NCI-H226 (cell line): ENCODE measurements around the gene MTUS2.

Source experiments
- DNase-seq: peaks from one replicate; pipeline ENCODE4 v3.0.0-alpha.2; 2015

MTUS2 gene

DNA sequence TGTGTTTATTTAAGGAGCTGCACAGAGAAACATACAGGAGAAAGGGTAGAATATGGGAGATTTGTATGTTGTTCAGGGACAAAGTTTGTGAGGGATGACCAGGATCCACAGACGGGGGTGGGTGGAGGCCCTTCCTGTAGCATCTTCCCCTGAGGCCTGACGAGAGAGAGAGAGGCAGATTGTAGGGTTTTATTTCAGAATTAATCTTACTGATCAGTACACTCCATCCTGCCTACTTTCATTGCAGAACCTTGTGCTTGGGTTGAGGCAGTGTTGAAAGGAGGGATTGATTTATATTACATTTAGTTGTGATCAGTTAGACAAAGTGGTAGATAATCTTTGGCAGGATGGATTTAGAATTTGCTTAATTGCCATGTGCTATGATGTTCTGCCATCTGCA is 39.6 kb downstream of the MTUS2 start:
- no peak for DNase-seq

GRCh38 chr13:28864544-28864943 is 44.4 kb downstream of the MTUS2 start:
- no peak for DNase-seq

DNA sequence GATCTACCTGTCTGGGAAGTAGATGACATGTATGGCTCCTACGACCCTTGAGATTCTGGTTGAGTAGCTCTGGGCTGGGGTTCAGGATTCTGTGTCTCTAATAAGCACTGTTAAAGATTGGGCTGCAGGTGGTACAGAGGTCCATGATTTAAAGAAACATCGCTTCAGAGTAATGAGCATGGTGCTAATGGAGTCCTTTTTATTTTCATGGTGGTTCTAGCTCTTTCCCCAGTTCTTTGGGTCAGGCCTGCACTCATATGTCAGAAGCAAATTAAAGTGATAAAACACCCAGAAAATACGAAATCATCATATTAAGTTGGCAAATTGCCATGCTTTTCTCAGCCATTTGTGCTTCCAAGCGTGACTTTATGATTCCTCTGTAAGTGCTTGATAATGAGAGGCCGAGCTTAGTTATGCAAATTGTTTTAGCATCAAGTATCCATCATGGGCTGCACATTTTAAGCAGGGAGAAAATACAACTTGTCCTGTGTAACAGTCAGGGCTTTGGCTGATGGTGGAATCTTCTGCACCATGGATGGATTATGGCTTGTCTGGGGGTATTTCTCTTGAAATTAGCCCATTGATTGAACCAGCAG is 45.1 kb downstream of the MTUS2 start:
- DNase-seq = no peak

DNA sequence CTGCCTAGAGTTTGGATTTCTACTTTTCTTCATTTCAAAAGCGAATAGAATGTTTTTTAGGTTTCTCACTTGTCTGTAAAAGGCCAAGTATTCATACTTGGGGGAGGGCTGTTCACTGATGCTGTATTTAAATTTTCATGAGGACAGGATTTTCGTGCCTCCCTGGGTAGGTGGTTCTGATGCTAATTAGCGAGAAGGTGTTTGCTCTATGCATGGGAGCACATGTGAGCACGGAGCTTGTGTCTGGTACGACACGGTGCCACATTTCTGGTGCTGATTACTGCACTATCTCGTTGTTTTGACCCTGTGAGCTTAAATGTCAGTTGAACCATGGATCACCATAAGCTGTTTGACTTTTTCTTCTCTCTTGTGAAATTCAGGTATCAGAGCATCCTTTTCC is 45.8 kb downstream of the MTUS2 start:
- no peak for DNase-seq

- DNase-seq = no peak
Observed at GRCh38 chr13:28866932-28867331, 46.8 kb downstream of the MTUS2 start.

GRCh38 chr13:28867564-28867963 is 47.4 kb downstream of the MTUS2 start:
- DNase-seq = no peak

DNA sequence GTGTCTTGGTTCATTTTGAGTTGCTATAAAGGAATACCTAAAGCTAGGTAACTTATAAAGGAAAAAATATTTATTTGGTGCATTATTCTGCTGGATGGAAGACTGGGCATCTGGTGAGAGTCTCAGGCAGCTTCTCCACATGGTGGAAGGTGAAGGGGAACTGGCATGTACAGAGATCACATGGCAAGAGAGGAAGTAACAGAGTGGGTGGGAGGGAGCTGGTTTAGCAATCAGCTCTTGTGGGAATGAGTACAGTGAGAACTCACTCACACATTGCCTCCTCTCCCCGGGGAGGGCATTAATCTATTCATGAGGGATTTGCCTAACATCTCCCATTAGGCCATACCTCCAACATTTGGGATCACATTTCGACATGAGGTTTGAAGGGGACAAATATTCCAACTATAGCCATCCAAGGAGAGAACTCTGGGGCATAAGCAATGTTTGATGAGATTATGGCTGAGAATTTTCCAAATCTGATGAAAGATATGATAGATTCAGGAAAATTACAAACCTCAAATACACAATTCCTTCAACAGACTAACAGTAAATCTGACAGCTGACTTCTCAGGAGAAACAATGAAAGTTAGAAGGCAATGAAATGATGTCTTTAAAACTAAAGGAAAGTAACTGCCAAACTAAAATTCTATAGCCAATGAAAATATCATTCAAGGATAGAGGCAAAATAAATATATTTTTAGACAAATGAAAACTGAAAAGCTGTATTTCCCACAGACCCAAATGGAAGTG is 52.5 kb downstream of the MTUS2 start:
- DNase-seq = no peak

DNA sequence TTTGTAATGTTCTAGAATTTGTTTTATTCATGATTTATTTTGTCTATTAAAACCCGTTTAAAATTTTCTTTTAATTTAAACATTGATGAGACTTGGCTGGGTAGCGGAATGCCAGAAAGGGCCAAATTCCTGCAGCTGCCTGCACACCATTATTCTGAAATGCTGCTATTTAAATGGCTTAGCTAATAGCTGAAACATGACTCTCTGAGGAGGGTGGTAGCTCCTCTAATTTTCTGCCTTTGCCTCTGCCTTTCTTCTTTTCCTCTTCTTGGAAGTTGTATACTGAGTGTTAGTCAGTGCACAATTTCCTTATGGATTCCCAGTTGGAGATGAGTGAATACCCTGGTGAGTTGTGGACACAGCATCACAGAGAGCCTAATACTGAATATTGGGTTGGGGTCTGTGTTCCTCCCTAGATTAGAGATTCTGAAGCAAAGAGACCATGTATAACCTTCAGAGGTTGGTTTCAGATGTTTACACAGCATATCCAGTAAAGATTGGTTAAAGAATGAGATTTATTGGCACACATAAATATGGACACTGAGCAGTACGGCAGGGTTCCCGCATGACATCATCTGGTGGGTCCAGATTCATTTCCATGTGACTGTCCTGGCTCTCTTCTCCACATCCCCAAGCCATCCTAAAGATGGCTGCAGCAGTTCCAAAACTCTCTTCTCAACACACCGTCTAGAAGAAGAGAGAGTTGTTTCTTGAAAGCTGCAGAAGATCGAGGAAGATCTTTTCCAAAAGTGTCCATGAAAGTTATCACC is 55.9 kb downstream of the MTUS2 start:
- DNase-seq = no peak

DNA sequence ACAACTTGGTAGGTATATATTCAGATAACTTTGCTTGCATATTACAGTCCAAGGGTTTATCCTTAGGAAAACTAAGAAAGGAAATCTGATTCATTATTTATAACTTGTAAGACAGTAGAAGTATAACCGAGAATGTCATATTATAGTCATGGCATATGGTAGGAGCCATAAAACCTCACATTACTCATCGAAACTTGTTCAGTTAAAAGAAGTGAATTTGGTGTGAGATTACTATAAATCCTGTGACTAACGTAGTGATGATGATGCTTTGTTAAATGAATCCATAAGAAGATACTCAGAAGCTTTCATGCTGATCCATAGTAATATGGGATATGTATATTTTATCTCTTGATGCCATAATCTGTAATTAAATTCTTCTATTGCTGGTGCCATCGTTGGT is 57.3 kb downstream of the MTUS2 start:
- DNase-seq = no peak

DNA sequence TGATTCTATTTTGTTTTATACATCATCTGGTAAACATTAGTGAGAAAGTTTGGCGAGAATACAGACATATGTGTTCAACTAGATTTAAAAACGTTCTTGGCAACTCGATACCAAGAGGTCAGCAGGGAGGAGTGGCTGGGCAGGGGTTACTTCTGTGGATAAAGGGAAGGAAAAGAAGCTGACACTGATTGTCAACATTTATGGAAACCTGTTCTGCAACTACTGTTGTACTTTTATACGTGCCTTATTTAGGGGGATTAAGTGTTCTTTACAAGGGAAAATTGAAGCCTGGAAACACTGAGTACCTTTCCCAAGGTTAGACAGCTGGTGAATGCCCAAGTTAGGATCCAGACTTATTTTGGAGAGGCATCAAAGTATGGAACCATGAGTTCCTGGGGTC is 65.0 kb downstream of the MTUS2 start:
- DNase-seq = no peak

GRCh38 chr13:28889086-28889732 is 69.1 kb downstream of the MTUS2 start:
- no peak for DNase-seq

DNA sequence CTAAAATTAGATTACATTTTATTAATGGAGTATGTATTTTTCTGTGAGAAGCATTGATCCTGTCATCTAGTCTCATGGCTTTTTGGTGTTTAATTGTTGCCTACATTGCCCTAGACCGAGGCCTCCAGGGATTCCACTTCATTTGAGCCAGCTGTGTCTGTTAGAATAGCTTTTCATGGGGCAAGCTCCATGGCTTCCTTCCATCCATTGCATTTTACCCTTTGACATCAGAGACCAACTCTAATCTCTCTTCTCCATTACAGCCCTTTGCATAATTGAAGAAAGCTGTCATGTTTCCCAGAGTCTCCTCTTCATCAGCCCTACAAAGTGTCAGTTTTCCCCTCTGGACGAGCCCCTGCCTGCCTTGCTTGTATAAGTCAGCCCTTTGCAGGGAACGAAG is 70.6 kb downstream of the MTUS2 start:
- DNase-seq = no peak

GRCh38 chr13:28918030-28918429 is 97.9 kb downstream of the MTUS2 start:
- no peak for DNase-seq

DNA sequence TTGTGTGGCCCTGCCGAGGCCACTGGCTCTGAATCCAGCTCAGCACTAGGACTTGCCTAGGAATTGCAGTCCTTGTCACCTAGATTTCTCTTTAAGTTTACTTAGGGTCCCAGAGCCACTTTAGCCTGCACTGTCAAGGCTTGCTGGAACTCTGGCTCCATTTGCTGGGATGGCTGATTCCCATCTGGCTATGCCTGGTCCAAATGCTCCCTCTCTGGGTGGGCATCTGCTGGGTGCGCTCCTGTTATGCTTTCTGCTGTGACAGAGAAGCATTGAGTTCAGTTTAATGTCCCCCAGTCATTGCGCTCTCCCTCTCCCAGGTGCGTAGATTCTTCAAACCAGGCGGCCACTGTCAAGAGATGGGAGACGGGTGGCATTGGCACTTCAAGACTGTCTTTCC is 102.2 kb downstream of the MTUS2 start:
- no peak for DNase-seq

DNA sequence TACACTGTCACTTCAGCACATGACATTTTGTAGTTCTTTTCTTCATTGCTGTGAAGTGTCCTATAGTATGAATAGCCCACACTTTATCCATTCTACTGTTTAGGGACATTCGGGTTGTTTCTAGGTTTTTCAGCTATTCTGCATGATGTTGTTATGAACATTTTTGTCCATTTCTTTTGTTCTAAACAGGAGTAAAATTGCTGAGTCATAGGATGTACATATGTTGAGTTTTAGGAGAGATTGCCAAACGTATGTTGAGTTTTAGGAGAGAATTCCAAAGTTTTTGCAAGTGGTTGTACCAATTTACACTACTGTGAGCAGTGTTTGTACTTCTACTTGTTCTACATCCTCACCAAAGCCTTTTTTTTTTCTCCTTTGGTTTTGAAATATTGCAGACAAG is 115.0 kb downstream of the MTUS2 start:
- DNase-seq = no peak

GRCh38 chr13:28942906-28943305 is 122.8 kb downstream of the MTUS2 start:
- DNase-seq = no peak

DNA sequence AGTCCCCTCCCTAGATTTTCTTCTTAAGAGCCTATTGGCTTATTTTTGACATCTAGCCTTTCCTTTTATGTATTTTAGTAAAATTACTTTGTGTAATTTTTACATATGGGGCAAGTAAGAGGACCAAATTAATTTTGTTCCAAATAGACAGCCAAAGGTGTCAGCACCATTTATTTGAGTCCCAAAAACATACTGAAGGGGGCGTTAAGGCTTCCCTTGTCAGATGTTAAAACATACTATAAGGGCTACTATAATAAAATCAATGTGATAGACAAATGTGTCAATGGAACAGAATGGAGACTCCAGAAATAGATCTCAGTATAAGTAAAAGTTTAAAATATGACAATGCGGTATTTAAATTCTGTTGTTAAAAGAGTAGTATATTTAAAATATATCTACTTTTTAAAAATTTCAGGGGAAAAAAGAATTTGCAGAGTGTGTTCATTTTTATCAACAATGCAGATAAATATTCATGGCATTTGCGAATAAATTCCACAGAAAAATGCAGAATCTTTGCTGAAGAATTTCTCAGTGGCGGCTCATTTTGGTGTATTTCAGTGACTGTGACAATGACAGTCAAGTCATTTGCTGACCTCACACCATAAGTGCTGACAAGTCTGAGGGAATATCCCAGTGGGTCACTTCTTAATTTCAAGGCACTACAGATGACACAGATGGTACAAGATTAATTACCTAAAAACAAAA is 133.7 kb downstream of the MTUS2 start:
- no peak for DNase-seq

GRCh38 chr13:28954419-28954725 is 134.2 kb downstream of the MTUS2 start:
- DNase-seq = no peak

DNA sequence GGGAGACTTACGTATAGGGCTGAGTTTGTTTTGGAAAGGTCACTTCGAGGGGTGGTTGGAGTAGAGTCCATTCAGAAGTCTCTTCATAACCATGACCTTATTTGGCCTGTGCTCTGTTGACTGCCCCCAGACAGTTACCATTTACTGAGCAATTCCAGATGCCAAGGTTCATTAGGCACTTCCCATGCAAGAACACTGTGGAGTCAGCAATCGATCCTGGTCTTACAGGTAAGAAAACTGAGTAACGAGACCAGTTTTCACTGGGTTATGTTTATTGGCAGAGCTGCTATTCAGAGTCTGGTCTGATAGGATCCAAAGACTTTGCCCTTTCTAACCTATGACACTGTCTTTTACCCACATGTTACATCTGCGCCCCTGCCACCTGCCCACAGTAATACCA is 134.7 kb downstream of the MTUS2 start:
- no peak for DNase-seq

GRCh38 chr13:28955264-28955966 is 135.3 kb downstream of the MTUS2 start:
- DNase-seq = no peak

GRCh38 chr13:28958018-28958417 is 137.9 kb downstream of the MTUS2 start:
- DNase-seq = no peak

DNA sequence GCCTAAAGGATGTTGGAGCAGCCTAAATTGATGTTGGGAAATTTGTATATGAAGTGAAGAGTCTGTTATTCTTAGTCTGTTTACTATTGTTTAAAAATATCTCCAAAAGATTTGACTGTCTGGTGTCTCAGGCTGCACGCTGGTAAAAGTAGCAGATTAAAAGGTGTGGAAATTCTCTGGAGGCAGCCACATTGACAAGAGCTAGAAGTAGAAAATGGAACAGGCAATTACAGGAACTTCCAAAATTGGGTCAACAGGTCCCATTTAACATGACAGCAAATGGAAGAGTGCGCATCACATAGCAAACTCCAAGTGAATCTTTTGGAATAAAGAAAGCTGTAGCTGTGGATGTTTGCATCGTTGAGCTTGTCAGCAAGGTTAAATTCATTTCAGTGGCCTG is 138.3 kb downstream of the MTUS2 start:
- DNase-seq = no peak

DNA sequence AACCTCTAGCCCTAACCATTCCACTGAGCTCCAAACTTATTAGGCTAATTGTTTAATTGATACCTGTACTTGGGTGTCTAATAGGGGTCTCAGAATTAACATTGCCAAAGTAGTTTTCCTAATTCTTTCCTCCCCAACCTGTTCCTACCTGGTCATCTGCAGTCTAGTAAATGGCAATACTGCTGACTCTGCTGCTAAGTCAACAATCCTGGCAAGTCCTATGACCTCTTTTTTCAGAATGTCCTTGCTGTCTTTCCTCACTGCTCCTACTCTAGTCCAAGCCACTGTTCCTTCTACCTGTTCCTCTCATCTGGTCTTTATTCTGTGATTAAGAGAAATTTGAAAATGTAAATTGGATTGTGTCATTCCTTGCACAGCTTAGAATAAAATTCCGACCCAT is 143.9 kb downstream of the MTUS2 start:
- no peak for DNase-seq
